GM18861 (cell line): ENCODE results near the gene ECE2.
"Not testable (repeated sequence)": the region's sequence is repeated elsewhere in the genome, so short reads cannot be mapped to it uniquely, and the experiment has no call there.

Experiments
- ATAC-seq: cut with Tn5 transposase; IDR thresholded peaks from one replicate; pipeline ENCODE4 v1.9.1; 2021; ENCODE audit not compliant: unreplicated experiment

ECE2 gene

DNA sequence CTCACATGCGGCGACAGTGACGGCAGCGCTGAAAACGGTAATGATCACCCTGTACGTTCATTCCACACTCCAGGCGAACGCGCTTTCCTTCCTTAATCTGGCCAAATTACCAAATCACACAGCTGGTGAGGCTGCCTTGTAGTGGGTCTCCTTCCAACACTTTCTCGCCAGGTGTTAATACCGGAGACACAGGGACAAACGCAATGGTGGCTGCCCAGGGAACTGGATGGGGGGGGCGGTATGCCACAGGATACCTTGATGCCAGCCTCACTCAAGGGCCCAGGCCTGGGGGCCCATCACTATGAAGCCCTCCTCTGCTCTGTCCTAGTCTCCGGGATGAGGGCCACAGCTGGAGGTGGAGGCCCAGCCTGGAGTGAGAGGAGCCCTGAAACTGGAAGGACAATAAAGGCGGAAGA lies 13.1 kb upstream of the ECE2 start:
- ATAC-seq = no peak

DNA sequence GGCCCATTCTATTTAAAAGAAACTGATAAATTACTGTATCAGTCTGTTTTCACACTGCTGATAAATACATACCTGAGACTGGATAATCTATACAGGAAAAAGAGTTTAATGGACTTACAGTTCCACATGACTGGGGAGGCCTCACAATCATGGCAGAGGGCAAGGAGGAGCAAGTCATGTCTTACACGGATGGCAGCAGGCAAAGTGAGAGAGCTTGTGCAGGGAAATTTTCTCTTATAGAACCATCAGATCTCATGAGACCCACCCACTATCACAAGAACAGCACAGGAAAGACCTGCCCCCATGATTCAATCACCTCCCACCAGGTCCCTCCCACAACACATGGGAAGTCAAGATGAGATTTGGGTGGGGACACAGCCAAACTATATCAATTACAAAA lies 8.6 kb upstream of the ECE2 start:
- not testable (repeated sequence) for ATAC-seq

DNA sequence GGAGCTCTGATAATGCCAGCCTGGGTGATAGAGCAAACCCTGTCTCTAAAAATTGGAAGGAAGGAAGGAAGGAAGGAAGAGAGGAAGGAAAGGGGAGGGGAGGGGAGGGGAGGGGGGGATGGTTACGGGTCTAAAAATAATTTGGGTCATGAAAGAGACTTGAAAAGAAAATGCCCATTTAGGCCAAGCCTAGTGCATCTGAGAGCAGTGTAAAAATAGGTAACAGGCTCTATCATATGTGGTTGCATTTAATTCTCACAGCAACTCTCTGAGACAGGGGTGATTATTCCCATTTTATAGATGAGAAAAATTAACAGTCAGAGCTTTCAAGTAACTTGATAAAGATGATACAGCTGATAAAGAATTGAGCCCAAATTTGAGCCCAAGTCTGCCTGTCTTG lies 3.6 kb upstream of the ECE2 start:
- no peak for ATAC-seq

DNA sequence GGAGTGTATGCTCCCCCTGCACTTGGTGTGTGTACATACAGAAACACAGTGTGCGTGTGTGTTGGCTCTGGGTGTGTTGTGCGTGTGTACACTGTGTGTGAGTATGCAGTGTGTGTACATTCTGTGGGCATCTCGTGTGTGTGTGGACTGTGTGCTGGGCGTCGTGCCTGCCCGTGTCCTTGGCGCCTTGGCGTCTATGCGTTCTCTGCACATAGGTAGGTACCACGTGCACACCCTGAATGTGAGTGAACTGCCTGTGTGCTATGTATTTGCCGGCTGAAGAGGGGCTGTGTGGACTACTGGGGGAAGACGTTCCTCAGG lies 481 bp upstream of the ECE2 start:
- ATAC-seq = no peak

DNA sequence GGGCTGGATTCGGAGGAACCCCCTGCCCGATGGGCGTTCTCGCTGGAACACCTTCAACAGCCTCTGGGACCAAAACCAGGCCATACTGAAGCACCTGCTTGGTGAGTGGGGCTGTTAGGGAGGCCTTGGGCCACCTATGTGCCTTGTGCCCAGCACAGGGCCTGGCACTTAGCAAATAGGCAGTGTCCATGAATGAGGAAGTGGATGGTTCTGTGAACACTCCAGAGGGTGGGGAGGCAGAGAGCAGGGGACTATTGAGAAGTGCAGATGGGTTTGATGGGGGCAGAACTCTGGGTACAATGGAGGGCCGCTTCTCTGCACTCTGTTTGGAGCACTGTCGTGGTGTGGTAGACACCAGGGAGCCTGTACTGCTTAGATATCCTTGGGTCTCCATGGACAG lies 1.5 kb downstream of the ECE2 start:
- no peak for ATAC-seq

DNA sequence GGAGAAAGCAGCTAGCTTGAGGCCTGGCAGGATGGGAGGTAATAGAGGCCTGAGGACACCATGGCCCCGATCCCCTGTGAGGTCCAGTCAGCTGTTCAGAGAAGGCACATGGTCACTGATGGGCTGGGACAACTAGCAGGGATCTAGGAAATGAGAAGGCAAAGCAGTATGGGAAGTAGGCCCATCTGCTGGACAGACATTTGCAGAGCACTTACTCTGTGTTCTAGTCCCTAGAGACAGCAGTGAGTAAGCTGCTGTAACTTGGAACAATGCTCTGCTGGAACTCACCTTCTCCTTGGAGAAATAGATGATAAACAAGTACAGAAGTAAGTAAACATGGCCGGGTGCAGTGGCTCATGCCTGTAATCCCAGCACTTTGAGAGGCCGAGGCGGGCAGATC lies 7.1 kb downstream of the ECE2 start:
- no peak for ATAC-seq

DNA sequence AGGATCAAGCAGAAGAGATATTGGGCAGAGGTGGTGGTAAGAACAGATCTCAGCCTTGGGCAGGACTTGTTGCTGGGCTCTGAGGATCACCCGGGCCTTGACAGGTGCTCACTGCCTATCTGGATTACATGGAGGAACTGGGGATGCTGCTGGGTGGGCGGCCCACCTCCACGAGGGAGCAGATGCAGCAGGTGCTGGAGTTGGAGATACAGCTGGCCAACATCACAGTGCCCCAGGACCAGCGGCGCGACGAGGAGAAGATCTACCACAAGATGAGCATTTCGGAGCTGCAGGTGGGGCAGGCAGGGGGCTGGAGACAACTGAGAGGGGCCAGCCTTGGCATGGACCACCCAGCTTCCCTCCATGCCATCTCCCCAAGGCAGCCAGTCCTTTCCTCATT lies 7.9 kb downstream of the ECE2 start:
- ATAC-seq = no peak

DNA sequence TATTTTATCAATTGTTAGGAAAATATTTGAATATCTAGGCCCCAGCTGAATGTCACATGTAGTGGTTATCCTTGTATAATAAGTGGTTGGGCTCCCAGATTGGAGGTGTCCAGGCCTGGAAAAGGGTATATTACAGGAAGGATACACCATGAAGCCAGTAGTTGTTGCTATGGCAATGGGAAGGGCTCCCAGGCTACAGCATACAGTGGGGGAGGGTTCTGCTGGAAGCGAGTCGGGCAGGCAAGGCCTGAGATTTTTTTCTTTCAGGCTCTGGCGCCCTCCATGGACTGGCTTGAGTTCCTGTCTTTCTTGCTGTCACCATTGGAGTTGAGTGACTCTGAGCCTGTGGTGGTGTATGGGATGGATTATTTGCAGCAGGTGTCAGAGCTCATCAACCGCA lies 8.9 kb downstream of the ECE2 start:
- ATAC-seq = no peak

DNA sequence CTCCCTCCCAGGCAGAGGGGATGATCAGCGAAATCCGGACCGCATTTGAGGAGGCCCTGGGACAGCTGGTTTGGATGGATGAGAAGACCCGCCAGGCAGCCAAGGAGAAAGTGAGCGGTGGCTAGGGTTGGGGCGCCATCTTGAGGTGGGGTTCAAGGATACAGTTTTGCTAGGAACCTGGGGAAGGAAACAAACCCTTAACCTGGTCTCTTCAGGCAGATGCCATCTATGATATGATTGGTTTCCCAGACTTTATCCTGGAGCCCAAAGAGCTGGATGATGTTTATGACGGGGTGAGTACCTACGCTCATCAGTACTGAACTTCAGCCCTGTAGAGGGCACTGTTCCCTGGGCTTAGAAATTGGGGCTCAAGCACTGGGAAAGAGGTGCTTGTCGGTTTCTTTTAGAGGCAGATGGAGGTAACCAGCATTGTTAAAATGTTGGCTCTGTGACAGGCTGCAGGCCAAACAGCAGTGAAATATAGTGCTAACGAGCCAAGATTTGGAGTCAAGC lies 13.7 kb downstream of the ECE2 start:
- ATAC-seq = no peak

DNA sequence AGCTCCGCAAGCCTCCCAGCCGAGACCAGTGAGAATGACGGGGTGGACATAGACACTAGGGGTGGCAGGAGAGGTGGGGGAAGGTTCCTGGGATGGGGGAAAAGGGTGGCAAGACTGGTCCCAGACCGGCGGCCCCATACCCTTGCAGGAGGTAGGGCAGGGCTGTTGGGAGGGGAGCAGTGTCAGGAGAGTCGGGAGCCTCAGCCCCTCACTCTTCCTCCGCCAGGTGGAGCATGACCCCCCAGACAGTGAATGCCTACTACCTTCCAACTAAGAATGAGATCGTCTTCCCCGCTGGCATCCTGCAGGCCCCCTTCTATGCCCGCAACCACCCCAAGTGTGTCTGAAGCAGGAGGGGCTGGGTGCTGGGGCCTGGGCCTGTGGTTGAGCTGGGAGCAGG lies 14.5 kb downstream of the ECE2 start:
- no peak for ATAC-seq

DNA sequence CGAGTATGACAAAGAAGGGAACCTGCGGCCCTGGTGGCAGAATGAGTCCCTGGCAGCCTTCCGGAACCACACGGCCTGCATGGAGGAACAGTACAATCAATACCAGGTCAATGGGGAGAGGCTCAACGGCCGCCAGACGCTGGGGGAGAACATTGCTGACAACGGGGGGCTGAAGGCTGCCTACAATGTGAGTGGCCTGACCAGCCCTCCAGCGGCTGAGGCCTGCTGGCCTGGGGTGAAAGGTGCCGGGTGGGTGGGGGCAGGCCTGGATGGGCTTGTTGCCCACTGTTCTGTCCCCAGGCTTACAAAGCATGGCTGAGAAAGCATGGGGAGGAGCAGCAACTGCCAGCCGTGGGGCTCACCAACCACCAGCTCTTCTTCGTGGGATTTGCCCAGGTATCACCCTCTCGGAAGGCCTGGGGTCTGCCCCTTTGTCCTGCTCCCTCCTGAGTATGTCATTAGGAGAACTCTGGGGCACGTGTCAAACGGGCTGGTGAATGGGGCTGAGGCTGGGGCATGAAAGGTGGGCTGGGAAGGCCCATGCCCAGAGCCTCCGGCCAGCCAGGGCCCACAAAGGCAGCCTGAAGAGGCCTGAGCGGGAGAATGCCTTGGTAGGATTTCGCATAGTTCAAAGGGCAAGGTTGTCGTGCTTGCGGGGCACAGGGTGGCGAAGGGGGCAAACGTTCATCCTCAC lies 15.4 kb downstream of the ECE2 start:
- ATAC-seq = no peak

DNA sequence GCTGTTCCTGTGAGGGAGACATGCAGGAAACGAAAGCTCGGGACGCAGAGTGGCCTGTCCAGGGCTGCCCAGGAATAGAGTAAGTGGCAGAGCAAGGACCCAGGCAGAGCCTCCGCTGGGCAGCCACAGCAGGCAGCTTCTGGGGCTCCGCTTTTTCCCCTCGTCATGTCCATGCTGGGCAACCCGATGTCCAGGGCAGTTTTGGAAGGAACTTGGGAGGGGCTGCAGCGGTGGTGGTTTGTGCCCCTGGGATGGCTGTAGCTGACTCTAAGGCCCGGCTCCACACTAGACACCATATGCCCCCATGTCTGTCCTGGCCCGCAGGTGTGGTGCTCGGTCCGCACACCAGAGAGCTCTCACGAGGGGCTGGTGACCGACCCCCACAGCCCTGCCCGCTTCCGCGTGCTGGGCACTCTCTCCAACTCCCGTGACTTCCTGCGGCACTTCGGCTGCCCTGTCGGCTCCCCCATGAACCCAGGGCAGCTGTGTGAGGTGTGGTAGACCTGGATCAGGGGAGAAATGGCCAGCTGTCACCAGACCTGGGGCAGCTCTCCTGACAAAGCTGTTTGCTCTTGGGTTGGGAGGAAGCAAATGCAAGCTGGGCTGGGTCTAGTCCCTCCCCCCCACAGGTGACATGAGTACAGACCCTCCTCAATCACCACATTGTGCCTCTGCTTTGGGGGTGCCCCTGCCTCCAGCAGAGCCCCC lies 16.1 kb downstream of the ECE2 start:
- no peak for ATAC-seq

DNA sequence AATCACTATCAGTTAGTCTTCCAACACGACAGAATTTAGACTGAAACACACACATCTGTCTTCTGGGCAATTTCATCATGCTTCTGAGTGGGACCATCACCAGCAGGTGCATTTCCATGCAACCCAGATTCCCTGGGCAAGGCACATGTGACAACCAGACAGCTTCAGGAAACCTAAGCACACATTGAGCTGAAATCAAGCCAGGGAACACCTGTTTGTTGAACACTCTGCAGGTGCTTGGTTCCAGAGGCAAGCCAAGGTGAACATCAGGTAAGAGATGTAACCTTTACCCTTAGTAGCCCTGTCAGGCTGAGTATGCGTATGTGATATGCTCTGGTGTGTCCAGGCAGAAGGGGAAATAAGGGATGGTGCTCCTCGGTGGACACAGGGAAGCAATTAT lies 19.9 kb downstream of the ECE2 start:
- no peak for ATAC-seq

DNA sequence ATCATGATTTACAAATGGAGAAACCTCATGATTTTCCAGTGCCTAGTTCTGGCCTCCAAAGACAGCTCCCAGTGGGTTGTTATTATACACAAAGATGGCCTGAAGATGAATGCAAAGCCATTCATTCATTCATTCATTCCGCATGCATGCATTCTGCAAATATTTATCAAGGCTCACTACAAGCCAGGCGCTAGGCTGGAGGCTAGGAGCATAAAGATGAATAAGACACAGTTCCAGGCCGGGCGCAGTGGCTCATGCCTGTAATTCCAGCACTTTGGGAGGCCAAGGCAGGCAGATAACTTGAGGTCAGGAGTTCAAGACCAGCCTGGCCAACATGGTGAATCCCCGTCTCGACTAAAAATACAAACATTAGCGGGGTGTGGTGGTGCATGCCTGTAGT lies 20.8 kb downstream of the ECE2 start:
- ATAC-seq = no peak

DNA sequence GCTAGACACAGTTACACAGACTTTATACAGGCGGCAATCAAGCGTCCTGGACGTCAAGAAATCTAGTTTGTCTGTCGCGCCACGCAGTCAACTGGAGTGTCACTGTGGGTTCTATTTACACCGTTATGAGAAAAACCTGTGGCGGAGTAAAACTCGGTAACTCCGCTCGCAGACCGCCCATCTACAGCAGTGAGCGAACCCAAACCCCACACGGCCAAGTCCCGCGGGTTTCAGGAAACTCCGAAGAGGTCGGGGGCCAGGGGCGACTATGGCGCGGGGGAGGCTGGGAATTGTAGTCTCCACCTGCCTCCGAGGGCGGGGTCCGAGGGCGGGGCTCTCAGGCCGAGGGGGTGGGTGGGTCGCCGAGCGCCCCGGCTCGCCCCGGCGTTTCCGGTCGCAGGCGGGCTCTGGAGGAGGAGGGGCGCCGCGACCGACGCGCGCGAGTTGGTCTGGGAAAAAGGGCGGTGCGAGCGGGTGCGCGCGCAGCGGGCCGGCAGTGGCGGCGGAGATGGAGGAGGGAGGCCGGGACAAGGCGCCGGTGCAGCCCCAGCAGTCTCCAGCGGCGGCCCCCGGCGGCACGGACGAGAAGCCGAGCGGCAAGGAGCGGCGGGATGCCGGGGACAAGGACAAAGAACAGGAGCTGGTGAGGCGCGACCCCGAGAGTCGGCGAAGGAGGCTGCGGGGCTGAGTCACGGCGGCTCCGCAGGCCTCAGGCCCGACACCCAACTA lies 23.1 kb downstream of the ECE2 start, which contains the start of gene PSMD2:
Gene PSMD2, plus strand, starts transcription at position 483 of the 729 bp plus-strand sequence. Its CDS starts 26 bp downstream, at position 509.
- peak; percentile 81 for ATAC-seq

DNA sequence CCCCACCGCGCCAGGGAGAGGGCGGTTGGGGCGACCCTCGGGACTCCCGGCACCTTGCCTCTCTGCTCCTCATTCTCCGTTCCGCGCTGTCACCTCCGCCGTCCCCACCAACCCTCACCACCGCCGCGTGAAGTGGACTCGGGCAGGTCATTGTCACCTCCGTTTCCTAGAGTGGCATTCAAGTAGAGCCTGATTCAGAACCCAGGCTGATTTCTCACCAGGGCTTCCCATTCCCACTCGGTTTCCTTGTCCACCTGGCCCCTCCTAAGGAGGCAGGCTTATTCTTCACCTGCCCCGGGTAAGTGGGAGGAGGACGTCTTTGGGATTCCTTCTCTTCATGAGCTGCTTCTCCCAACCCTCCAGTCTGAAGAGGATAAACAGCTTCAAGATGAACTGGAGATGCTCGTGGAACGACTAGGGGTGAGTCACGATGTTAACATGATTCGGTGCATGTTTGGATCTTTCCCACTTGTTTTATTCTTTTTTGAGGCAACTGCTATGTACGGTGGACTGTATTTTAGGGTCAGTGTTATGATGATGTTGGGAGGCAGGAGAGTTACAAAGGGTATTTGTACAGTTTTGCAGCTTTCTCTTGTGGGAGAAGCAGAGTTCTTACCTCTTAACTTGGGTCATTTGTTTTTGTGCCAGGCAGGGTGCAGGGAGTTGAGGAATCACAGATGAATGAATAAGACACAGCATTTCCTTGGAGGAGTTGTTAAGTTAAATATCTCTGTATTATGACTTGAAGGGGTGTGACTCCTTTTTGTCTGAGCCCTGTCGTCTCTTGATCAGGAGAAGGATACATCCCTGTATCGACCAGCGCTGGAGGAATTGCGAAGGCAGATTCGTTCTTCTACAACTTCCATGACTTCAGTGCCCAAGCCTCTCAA lies 23.9 kb downstream of the ECE2 start:
- no peak for ATAC-seq

DNA sequence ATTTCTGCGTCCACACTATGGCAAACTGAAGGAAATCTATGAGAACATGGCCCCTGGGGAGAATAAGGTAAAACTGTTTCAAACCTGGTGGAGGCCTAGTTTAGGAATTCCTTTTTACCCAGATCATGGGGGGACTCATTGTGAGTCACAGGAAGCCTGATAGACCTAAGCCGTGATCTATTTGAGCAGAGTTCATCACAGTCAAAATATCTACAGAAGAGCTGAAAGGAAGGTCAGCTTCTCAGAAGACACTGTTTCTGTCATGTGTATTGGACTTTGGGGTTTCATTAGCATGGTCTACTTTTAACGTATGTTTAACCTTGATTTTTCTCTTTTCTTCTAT lies 24.5 kb downstream of the ECE2 start:
- ATAC-seq = no peak

DNA sequence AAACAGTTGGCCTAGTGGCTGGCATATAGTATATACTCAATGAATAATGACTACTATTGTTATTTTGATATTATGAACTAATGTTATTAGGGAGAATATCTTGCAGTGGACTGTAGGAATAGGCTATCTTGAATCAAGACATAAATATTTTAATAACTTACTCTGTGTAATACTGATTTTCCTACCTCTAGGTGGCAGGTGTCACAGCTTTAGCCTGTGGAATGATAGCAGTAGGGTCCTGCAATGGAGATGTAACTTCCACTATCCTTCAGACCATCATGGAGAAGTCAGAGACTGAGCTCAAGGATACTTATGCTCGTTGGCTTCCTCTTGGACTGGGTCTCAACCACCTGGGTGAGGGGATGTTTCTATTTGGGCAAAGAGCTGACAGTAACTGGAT lies 29.8 kb downstream of the ECE2 start:
- no peak for ATAC-seq

DNA sequence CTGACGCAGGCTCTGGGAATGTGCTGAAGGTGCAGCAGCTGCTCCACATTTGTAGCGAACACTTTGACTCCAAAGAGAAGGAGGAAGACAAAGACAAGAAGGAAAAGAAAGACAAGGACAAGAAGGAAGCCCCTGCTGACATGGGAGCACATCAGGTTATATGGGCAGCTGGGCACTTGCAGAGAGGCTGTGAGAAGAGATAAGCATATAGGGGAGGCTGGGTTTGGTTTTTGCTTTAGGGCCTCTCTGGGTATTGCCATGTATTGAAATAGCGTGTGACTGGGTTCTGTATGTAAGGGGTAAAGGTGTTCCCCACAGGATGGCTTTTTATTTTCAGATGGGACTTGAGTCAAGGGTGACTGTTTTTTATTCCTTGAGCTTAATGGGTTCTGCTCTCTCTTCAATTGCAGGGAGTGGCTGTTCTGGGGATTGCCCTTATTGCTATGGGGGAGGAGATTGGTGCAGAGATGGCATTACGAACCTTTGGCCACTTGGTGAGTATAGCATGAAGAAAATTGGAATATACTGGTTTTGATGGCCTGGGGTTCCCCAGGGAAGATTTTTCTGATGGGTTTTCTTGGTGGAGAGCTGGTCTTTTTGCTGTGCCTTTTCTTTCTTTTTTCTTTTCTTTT lies 30.6 kb downstream of the ECE2 start:
- ATAC-seq = no peak

DNA sequence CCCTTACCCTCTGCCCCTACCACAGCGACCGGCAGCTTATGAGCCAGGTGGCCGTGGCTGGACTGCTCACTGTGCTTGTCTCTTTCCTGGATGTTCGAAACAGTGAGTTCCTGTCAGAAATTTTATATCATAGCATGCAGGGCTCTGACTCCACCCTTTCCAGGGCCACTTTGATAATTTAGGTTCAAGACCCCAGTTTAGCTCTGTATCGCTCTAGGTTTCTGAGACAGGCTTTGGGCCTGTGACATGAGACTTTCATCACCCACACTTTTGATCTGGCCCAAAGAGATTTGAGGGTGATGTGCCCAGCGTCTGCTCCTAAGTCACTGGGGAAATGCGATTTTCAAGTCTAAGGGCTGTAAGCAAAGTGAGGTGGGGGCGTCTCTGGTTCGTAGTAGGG lies 32.1 kb downstream of the ECE2 start:
- no peak for ATAC-seq

DNA sequence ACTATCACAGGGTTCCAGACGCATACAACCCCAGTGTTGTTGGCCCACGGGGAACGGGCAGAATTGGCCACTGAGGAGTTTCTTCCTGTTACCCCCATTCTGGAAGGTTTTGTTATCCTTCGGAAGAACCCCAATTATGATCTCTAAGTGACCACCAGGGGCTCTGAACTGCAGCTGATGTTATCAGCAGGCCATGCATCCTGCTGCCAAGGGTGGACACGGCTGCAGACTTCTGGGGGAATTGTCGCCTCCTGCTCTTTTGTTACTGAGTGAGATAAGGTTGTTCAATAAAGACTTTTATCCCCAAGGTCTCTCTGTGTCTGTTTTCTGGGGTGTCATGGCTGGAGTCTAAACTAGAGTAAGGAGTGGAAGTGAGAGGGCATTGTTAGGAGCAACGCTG lies 32.9 kb downstream of the ECE2 start:
- ATAC-seq = no peak
